Measurements from ENCODE around the gene CFLAR. TPM values are rescaled to one million over a fixed set of nuclear protein-coding genes. Genes with fewer than 3 reads are reported as not detected.
A peak's percentile ranks its signal among the peaks of the same experiment; 100 is the strongest.

CFLAR gene
- total RNA-seq, 4 donors from 2014 or later: 71.9 to 132 (median 114) TPM

DNA sequence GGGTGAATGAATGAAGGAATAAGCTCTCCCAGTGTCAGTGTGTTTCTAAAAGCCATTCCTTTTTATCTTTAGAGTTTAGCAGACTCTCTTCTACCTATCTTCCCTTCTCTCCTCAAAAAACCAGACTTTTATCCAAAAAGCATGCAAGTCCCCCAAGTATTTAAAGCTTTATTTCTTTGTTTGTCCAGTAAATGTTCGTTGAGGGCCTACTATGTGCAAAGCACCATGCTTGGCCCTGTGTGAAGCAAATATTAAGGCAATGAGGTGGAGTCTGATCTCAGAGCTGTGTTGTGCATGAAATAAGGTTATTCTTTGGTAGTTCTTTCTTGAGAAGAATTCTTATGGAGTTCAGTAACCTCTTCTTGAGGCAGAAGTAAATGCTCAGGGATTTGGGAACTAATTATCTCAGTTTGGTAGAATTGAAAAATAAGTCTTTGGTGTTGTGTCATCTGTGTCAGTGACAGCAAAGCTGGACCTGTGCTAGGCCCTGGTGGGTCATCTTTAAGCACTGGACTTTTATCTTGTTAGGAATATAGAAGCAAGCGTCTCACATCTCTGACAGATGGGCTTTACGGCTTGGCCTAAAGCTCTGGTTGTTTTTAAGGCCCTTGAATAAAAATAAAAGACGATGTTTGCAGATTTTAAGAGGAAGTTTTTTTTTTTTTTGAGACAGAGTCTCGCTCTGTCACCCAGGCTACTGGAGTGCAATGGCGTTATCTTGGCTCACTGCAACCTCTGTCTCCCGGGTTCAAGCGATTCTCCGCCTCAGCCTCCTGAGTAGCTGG is 38.8 kb downstream of the CFLAR start:
- H3K27ac ChIP-seq: peak overlapping the region in 3 of 4 donors; percentile 16 to 17 (median 17)
- no peak for DNase-seq
- H3K4me1 ChIP-seq: peaks cover 11 to 51% (median 36%) of the 10 kb centered on the region in 3 donors
- H3K9me3 ChIP-seq: no peaks in the 10 kb centered on the region
- 85 to 90% methylated on average over 8 to 9 of the region's 9 CpGs for WGBS, 2 donors
- H3K27me3 ChIP-seq: no peaks in the 10 kb centered on the region
- intact Hi-C loops (cut with DNase I): no loop called here
- H3K4me3 ChIP-seq: no peak overlapping the region
- no peak for TF ChIP-seq CTCF (IDR thresholded peaks at IDR 0.05)
- no peak for TF ChIP-seq POLR2A (IDR thresholded peaks at IDR 0.05)
- H3K36me3 ChIP-seq: peaks cover 28 to 96% (median 29%) of the 10 kb centered on the region in 3 donors

- Histone ChIP-seq H3K27ac (peak overlapping the region in 3 of 4 donors; percentile 12 to 29 (median 17)), H3K27me3 (no peaks in the 10 kb centered on the region), H3K36me3 (peaks cover 35 to 96% (median 36%) of the 10 kb centered on the region in 3 donors), H3K4me3 (no peak overlapping the region), H3K4me1 (peaks cover 11 to 39% (median 28%) of the 10 kb centered on the region in 3 donors), H3K9me3 (no peaks in the 10 kb centered on the region)
- intact Hi-C loops (cut with DNase I): no loop called here
- no peak for TF ChIP-seq CTCF (IDR thresholded peaks at IDR 0.05)
- no peak for TF ChIP-seq POLR2A (IDR thresholded peaks at IDR 0.05)
- 72 to 88% methylated on average over 6 of the region's 6 CpGs for WGBS, 2 donors
- DNase-seq: no peak
Measured at GRCh38 chr2:201156036-201156435, 40.1 kb downstream of the CFLAR start.

DNA sequence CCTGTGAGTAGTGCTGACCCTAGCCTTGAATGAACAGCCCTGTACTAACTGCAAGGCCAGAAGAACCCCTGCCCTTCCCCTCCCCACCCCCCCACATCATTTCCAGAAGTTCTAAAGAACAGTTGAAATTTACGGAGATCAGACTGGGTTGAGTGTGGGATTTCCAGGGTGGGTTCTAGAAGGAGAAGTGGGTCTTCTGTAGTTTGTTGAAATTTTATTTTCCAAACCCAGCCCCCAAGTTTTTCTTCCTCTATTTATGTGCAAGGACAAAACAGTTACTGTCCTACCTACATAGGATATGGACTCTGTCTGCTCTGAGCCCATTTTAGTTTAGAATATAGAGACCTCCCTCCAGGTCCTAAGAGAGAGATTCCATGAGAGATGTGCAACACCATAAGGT is 40.7 kb downstream of the CFLAR start:
- Histone ChIP-seq H3K27ac (peak overlapping the region; percentile 17 to 79 (median 68)), H3K4me3 (no peak overlapping the region), H3K27me3 (no peaks in the 10 kb centered on the region), H3K4me1 (peaks cover 11 to 33% (median 22%) of the 10 kb centered on the region in 3 donors), H3K9me3 (no peaks in the 10 kb centered on the region), H3K36me3 (peaks cover 35 to 100% (median 42%) of the 10 kb centered on the region in 3 donors)
- WGBS, 2 donors: 0 to 38% methylated on average over 1 of the region's 1 CpG
- TF ChIP-seq CTCF (IDR thresholded peaks at IDR 0.05) (no peak), POLR2A (IDR thresholded peaks at IDR 0.05) (no peak)
- intact Hi-C loops (cut with DNase I): no loop called here
- no peak for DNase-seq

DNA sequence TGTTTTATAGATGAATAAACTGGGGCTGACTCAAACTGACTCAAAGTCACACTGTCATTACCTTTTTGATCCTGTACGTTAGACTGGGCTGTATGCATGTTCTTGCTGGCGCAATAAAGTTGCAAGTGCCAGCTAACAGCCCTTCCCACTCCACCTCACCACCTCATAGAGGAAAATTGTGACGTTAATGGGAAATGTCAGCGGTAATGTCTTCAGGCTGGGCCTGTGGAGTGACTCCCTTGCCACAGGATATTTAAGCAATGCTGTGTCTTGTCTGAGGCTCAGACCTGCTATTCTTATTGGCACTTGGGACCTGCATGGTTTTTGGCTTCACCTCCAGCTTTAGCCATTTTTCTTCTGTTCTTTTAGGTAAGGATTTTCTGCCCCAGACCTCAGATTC is 41.7 kb downstream of the CFLAR start:
- 24 to 27% methylated on average over 3 to 4 of the region's 4 CpGs for WGBS, 2 donors
- TF ChIP-seq CTCF (IDR thresholded peaks at IDR 0.05) (no peak), POLR2A (IDR thresholded peaks at IDR 0.05) (no peak)
- DNase-seq: no peak
- H3K27me3 ChIP-seq: no peaks in the 10 kb centered on the region
- intact Hi-C loops (cut with DNase I): no loop called here
- H3K4me3 ChIP-seq: no peak overlapping the region
- peaks cover 32 to 100% (median 52%) of the 10 kb centered on the region in 3 donors for H3K36me3 ChIP-seq
- H3K27ac ChIP-seq: peak overlapping the region; percentile 60 to 79 (median 74)
- H3K4me1 ChIP-seq: peaks cover 11 to 23% (median 17%) of the 10 kb centered on the region in 3 donors
- H3K9me3 ChIP-seq: no peaks in the 10 kb centered on the region

Measured in esophagus squamous epithelium (tissue), 5 donors.